Measurements from ENCODE around the gene ITFG1. TPM values are rescaled to one million over a fixed set of nuclear protein-coding genes. Genes with fewer than 3 reads are reported as not detected.
A peak's percentile ranks its signal among the peaks of the same experiment; 100 is the strongest.

Gene ITFG1
- total RNA-seq, 1 donor from 2014 or later: 56.7 TPM

- DNase-seq (ENCODE audit: low spot score in 2 of 2): no peak
- intact Hi-C loops (cut with DNase I): no loop called here
- Histone ChIP-seq H3K9me3 (no peaks in the 10 kb centered on the region), H3K27me3 (no peaks in the 10 kb centered on the region), H3K4me1 (no peaks in the 10 kb centered on the region), H3K4me3 (no peak overlapping the region), H3K27ac (no peak overlapping the region), H3K36me3 (peaks cover 42 to 45% of the 10 kb centered on the region in 2 donors)
- TF ChIP-seq CTCF (IDR thresholded peaks at IDR 0.05): no peak
Observed at GRCh38 chr16:47499700-47500264, 38.9 kb upstream of the ITFG1 start.

DNA sequence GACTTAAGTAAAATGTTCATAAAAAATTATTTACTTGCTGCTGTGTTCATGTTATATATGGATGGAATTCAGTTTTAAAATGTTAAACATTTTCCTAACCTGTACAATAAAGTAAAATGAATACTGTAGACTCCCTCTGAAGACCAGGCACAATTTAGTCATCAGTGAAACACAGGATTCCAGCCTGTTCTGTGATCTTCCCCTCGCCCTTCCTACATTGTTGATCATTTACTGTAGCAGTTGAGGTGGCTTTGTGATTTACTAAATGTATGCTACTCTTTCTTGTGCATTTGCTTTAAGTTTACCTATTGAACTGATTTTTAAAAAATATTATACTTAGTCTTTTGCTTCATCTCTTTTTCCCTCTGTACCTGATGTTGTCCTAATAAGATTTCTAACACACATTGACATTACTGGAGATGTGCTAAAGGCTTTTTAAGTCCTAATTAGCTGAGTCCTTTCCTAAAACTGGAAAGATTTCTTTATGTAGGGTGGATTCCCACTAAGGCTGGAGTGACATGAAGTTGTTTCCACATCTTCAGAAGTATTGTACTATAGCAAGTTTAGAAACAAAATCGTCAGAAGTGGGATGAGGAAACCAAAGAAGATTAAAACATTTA lies 38.3 kb upstream of the ITFG1 start:
- peaks cover 36 to 39% of the 10 kb centered on the region in 2 donors for H3K36me3 ChIP-seq
- no peak for TF ChIP-seq CTCF (IDR thresholded peaks at IDR 0.05)
- no peaks in the 10 kb centered on the region for H3K9me3 ChIP-seq
- no peak overlapping the region for H3K4me3 ChIP-seq
- intact Hi-C loops (cut with DNase I): no loop called here
- DNase-seq (ENCODE audit: low spot score in 2 of 2): no peak
- H3K4me1 ChIP-seq: no peaks in the 10 kb centered on the region
- no peak overlapping the region for H3K27ac ChIP-seq
- H3K27me3 ChIP-seq: no peaks in the 10 kb centered on the region

DNA sequence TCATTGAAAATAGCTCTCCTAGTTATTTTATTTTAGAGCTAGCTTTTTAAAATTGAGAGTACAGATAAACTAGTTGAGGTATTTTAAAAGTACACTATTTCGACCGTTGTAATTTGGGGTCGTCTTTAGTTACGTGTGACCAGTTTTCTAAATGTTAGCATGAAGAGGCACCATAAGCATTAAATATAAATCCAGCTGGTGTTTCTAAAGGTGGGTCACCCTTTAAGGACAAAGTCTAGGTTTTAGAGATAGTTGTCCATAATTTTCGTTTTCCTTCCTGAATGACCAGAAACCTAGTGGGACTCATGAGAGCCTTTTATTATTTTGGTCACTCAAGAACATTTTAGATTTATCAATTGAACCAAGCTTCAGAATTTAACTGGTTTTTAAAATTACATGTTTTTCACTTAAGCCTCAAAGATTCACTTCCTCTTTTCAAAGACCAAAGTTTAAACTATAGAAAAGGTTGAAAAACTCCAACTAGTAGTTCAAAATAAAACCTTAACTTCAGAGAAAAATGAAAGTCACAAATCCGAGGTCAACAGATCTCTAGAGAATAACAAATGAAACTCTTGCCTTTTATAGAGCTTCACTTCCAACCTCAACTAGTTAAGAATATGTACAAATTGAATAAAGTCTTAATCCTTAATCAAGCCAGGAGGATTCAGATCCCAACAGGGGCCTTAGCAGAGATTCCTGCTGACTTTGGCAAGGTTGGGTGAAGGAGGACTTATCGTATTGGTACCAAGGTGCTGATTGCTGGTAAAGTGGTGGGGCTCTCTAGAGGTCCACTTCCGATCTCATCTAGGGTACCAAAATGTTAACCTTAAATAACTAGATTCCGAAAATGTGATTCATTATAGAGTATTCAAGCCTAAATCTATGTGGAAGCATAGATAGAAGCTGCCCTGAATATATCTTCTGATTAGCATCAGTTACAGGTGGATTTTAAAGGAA lies 32.8 kb upstream of the ITFG1 start:
- H3K4me1 ChIP-seq: peaks cover 6 to 11% of the 10 kb centered on the region in 2 donors
- no peak for TF ChIP-seq CTCF (IDR thresholded peaks at IDR 0.05)
- peak overlapping the region in 1 of 2 donors; percentile 21 for H3K4me3 ChIP-seq
- intact Hi-C loops (cut with DNase I): loop anchor here (2.0 kb wide), 1 partner anchor 33 kb away; the partner anchor contains the start of genes ITFG1 and PHKB
- H3K27me3 ChIP-seq: no peaks in the 10 kb centered on the region
- H3K36me3 ChIP-seq: peaks cover 0 to 7% of the 10 kb centered on the region in 2 donors
- DNase-seq (ENCODE audit: low spot score in 2 of 2): no peak
- peaks cover 4 to 14% of the 10 kb centered on the region in 2 donors for H3K9me3 ChIP-seq
- H3K27ac ChIP-seq: peak overlapping the region; percentile 65 to 80

DNA sequence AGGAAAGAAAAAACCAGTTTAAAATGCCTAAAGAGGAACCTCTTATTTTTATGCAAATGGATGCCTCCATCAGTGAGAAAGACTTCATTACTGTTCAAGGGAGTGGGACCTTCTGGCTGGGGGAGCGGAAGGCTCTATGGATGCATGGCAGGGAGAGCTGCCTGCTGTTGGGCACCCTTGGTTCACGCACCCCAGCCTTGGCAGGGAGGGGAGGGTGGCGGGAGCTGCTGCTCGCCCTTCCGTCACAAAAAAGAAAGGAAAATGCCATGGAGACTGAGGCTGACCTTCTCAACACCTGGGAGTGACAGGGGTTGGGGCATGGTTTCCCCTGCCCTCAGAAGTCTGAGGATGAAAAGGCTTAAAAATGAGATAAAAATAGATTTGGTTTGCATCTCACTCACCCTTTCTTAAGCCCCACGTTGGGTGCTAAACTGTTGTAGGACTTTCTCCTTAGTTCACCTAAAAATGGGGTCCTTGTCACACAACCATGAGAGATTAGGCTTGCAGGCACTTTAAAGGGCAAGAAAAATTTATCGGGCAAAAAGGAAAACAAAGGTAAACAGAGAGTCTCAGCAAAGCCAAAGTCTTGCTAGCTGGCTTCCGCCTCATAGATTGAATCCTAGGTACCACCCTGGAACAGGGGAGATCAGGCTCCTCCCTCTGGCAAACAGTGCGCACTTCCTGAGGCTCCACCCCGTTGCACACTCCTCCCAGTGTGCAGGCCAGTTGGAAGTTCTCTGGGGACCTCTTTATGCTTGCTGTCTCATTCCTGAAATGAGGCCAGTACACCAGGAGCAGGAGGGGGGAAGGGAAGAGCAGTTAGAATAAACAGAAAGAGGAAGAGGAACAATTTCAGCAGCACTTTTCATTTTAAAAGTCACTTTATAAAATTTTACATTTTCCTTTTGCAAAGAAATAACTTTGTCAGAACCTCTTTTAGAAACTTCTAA lies 31.8 kb upstream of the ITFG1 start:
- Histone ChIP-seq H3K9me3 (peaks cover 4 to 22% of the 10 kb centered on the region in 2 donors), H3K27me3 (no peaks in the 10 kb centered on the region), H3K4me1 (peaks cover 6 to 11% of the 10 kb centered on the region in 2 donors), H3K4me3 (peak overlapping the region in 1 of 2 donors; percentile 21), H3K36me3 (no peaks in the 10 kb centered on the region), H3K27ac (peak overlapping the region; percentile 65 to 80)
- TF ChIP-seq CTCF (IDR thresholded peaks at IDR 0.05): no peak
- intact Hi-C loops (cut with DNase I): loop anchor here (2.0 kb wide), 1 partner anchor 32 kb away; the partner anchor contains the start of genes ITFG1 and PHKB
- DNase-seq (ENCODE audit: low spot score in 2 of 2): peak; percentile 31 to 86

DNA sequence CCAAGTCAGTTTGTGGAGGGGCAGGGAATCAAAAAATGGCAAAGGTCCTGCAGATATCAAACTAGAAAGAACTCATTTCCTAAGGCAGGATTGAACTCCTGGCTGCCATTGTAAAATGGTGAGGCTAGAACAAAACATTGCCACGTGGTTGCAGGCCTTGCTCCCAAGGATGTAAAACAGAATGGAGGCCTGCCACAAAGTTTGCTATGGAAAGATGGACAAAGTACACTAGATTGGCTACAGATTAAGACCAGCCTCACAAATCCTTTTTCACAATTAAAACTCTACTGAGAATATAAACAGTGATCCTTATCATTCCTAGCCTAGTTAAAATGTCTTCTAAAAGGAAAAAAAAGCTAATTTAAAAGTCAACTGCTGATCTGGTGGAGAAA lies 31.2 kb upstream of the ITFG1 start:
- Histone ChIP-seq H3K27me3 (no peaks in the 10 kb centered on the region), H3K4me3 (no peak overlapping the region), H3K27ac (peak overlapping the region; percentile 65 to 80), H3K9me3 (peaks cover 4 to 22% of the 10 kb centered on the region in 2 donors), H3K36me3 (no peaks in the 10 kb centered on the region), H3K4me1 (peaks cover 6 to 11% of the 10 kb centered on the region in 2 donors)
- TF ChIP-seq CTCF (IDR thresholded peaks at IDR 0.05): no peak
- DNase-seq (ENCODE audit: low spot score in 2 of 2): no peak
- intact Hi-C loops (cut with DNase I): loop anchor here (2.0 kb wide), 1 partner anchor 31 kb away; the partner anchor contains the start of genes ITFG1 and PHKB

All from ascending aorta (tissue), 2 donors.